IMR-90 (cell line): Measurements from ENCODE around the gene PDZD2. TPM values are rescaled to one million over a fixed set of nuclear protein-coding genes. Genes with fewer than 3 reads are reported as not detected.

Experiments used
- ATAC-seq: fragments of 200-7000 bp; cut with Tn5 transposase; 2 replicates; pipeline ENCODE4 v1.9.1; 2020; ENCODE audit warnings: low read depth, mild to moderate bottlenecking, moderate library complexity
- Bru-seq: library from RNA; stranded (reverse); fragments of 400-500 nt; gene quantifications from one replicate; lab custom pipeline; 2021; lab: Mats Ljungman, UMichigan
- BruChase-seq, 2 experiments: library from RNA; stranded (reverse); fragments of 400-500 nt; gene quantifications; one replicate each; lab custom pipeline; 2021; lab: Mats Ljungman, UMichigan
- BruUV-seq: library from RNA; stranded (reverse); fragments of 400-500 nt; replicated peaks from 2 replicates; lab custom pipeline; 2021; lab: Mats Ljungman, UMichigan
- CTCF ChIA-PET: fragments of 300-600 bp; formaldehyde crosslinking; extraction: SDS; loops from one replicate; lab custom pipeline; 2021; ENCODE audit warnings: antibody characterized with exemption; lab: Yijun Ruan, JAX
- POLR2A ChIA-PET: fragments of 300-600 bp; sonication (Branson Sonifier 250); formaldehyde crosslinking; loops from one replicate; lab custom pipeline; 2022; ENCODE audit warnings: antibody characterized with exemption; ENCODE audit not compliant: unreplicated experiment; lab: Charles Lee
- DNase-seq: peaks from one replicate; pipeline ENCODE4 v3.0.0; 2013
- H2AFZ ChIP-seq: replicated peaks from 2 replicates; pipeline ENCODE3; 2013; ENCODE audit warnings: low read length, mild to moderate bottlenecking; ENCODE audit not compliant: poor library complexity
- H2AK5ac ChIP-seq: 2 replicates; pipeline ENCODE4 v1.6.1; 2013; ENCODE audit warnings: low read depth, low read length, inconsistent platforms
- H2AK9ac ChIP-seq: replicated peaks from 2 replicates; pipeline ENCODE3; 2013; ENCODE audit warnings: mild to moderate bottlenecking, low read depth, low read length, moderate library complexity; ENCODE audit not compliant: poor library complexity
- H2BK120ac ChIP-seq: 2 replicates; pipeline ENCODE4 v1.6.1; 2013; ENCODE audit warnings: low read depth, low read length, inconsistent platforms
- H2BK15ac ChIP-seq: 3 replicates; pipeline ENCODE4 v1.6.1; 2013; ENCODE audit warnings: low read depth, low read length, inconsistent platforms
- H2BK20ac ChIP-seq: 2 replicates; pipeline ENCODE4 v1.6.1; 2013; ENCODE audit warnings: low read depth, mild to moderate bottlenecking, inconsistent platforms, low read length, moderate library complexity
- H2BK5ac ChIP-seq: 2 replicates; pipeline ENCODE4 v1.6.1; 2013; ENCODE audit warnings: mild to moderate bottlenecking, low read depth, low read length, inconsistent platforms; ENCODE audit not compliant: poor library complexity, severe bottlenecking
- H3K14ac ChIP-seq: replicated peaks from 2 replicates; pipeline ENCODE4 v1.6.1; 2013; ENCODE audit warnings: low read depth, low read length, inconsistent platforms
- H3K18ac ChIP-seq: 2 replicates; pipeline ENCODE4 v1.6.1; 2013; ENCODE audit warnings: low read depth, low read length, control low read depth
- H3K23ac ChIP-seq: 2 replicates; pipeline ENCODE4 v1.6.1; 2013; ENCODE audit warnings: low read depth, low read length, inconsistent platforms
- H3K27ac ChIP-seq: 2 replicates; pipeline ENCODE4 v1.5.1; 2013; ENCODE audit warnings: mild to moderate bottlenecking, control low read depth, low read length; ENCODE audit not compliant: insufficient read depth
- H3K27me3 ChIP-seq: 2 replicates; pipeline ENCODE4 v1.6.1; 2013; ENCODE audit warnings: low read length; ENCODE audit not compliant: control insufficient read depth, insufficient read depth
- H3K36me3 ChIP-seq: 2 replicates; pipeline ENCODE4 v1.6.1; 2013; ENCODE audit warnings: low read length, mixed read lengths; ENCODE audit not compliant: control insufficient read depth, insufficient read depth
- H3K4ac ChIP-seq: 2 replicates; pipeline ENCODE4 v1.6.1; 2013; ENCODE audit warnings: low read depth, low read length, inconsistent platforms
- H3K4me1 ChIP-seq: 2 replicates; pipeline ENCODE4 v1.6.1; 2013; ENCODE audit warnings: low read length, mixed read lengths; ENCODE audit not compliant: control insufficient read depth, insufficient read depth
- H3K4me2 ChIP-seq: 2 replicates; pipeline ENCODE4 v1.6.1; 2013; ENCODE audit warnings: low read depth, mild to moderate bottlenecking, control low read depth, low read length, moderate library complexity
- H3K4me3 ChIP-seq: 2 replicates; pipeline ENCODE4 v1.5.1; 2013; ENCODE audit warnings: low read depth, mild to moderate bottlenecking, control low read depth, low read length, moderate library complexity; ENCODE audit not compliant: insufficient read depth
- H3K56ac ChIP-seq: 2 replicates; pipeline ENCODE4 v1.6.1; 2013; ENCODE audit warnings: low read length, inconsistent platforms; ENCODE audit not compliant: insufficient read depth; ENCODE audit errors: extremely low read depth
- H3K79me1 ChIP-seq, 2 experiments: 2 replicates each; pipeline ENCODE4 v1.6.1; 2013; ENCODE audit warnings: low read length in 2 of 2, inconsistent platforms in 1 of 2, low read depth in 1 of 2
- H3K9ac ChIP-seq: 2 replicates; pipeline ENCODE4 v1.6.1; 2013; ENCODE audit warnings: low read depth, low read length, control low read depth
- H3K9me1 ChIP-seq: 2 replicates; pipeline ENCODE4 v1.6.1; 2013; ENCODE audit warnings: low read length, inconsistent platforms; ENCODE audit not compliant: insufficient read depth
- H3K9me3 ChIP-seq: 2 replicates; pipeline ENCODE4 v1.6.1; 2013; ENCODE audit warnings: low read length; ENCODE audit not compliant: control insufficient read depth, insufficient read depth
- H4K20me1 ChIP-seq: 2 replicates; pipeline ENCODE4 v1.6.1; 2013; ENCODE audit warnings: low read length, inconsistent platforms; ENCODE audit not compliant: insufficient read depth
- H4K5ac ChIP-seq: 2 replicates; pipeline ENCODE4 v1.6.1; 2013; ENCODE audit warnings: mild to moderate bottlenecking, low read depth, low read length, control low read depth
- H4K8ac ChIP-seq, 2 experiments: 2 replicates each; pipeline ENCODE4 v1.6.1; 2013; ENCODE audit warnings: low read depth in 2 of 2, low read length in 2 of 2, control low read depth in 1 of 2, inconsistent platforms in 1 of 2
- H4K91ac ChIP-seq: 2 replicates; pipeline ENCODE4 v1.6.1; 2013; ENCODE audit warnings: low read depth, low read length, inconsistent platforms; ENCODE audit not compliant: insufficient read depth
- WGBS, 2 experiments: methylation state at CpG; one replicate each; pipeline versions ENCODE4 v1.1.5 to v1.1.7; 2013; ENCODE audit warnings: missing lambda C conversion rate in 2 of 2; ENCODE audit not compliant: insufficient read length in 1 of 2; ENCODE audit errors: extremely low coverage in 2 of 2; 5-methylcytosine and 5-hydroxymethylcytosine counted together
- dilution Hi-C: fragments of 300-500 bp; cut with HindIII; formaldehyde crosslinking; loops from one replicate; pipeline ENCODE4 v1.14.3; 2018; ENCODE audit warnings: low sequenced_read_pairs; ENCODE audit not compliant: unreplicated experiment
- in situ Hi-C: fragments of 300-500 bp; cut with MboI; formaldehyde crosslinking; loops from 3 replicates; pipeline ENCODE4 v1.14.3; 2019; ENCODE audit warnings: low sequenced_read_pairs, inconsistent platforms, mixed read lengths
- intact Hi-C: fragments of 100-400 bp; cut with micrococcal nuclease; formaldehyde crosslinking; loops from 2 replicates; pipeline ENCODE4 v1.10.0; 2022
- long read RNA-seq: library from polyadenylated mRNA; unstranded; transcript quantifications from one replicate; pipeline ENCODE4 v2.0.0, GENCODE V29; 2021; ENCODE audit not compliant: unreplicated experiment
- polyA plus RNA-seq, 3 experiments: library from polyadenylated mRNA; depleted of rRNA; stranded (reverse); fragments of >200 nt; gene quantifications; 2 replicates each; pipeline ENCODE4 v1.2.3, GENCODE V29; 2012; ENCODE audit warnings: low replicate concordance in 1 of 3
- total RNA-seq: library from RNA; depleted of rRNA; stranded (reverse); fragments of >200 nt; gene quantifications from 2 replicates; pipeline ENCODE4 v1.2.3, GENCODE V29; 2012; rRNA removed
- TF ChIP-seq, protein P1 (sequence below): fragments of 150-350 bp; IDR thresholded peaks from 2 replicates; pipeline ENCODE4 v1.6.1; 2017; ENCODE audit warnings: mild to moderate bottlenecking, antibody characterized with exemption, low read length, low read depth
- TF ChIP-seq, protein P2 (sequence below): conservative IDR thresholded peaks from 2 replicates; pipeline ENCODE4 v1.5.1; 2012; ENCODE audit warnings: mild to moderate bottlenecking, low read depth, low read length, improper control_type of control experiment

The PDZD2 gene
- total RNA-seq (under 0.01 TPM in 1 of 2 replicates, not detected in the other), polyA plus RNA-seq (2012; rRNA removed) (under 0.01 and 0.02 TPM in 2 replicates), Bru-seq, nascent RNA (percentile 8 among the genes with signal in this experiment), BruChase-seq, experiment 1, labeled RNA remaining after a 6-hour chase (percentile 10 among the genes with signal in this experiment), BruChase-seq, experiment 2, labeled RNA remaining after a 2-hour chase (percentile 6 among the genes with signal in this experiment)
- polyA plus RNA-seq (2012; cell fraction: cytosol; rRNA removed) = 0.01 TPM in 1 of 2 replicates, not detected in the other
- 0.06 TPM in 1 of 2 replicates, not detected in the other for polyA plus RNA-seq (2012; cell fraction: nucleus; rRNA removed; ENCODE audit: low replicate concordance)
- long read RNA-seq, partial matches to known transcripts = 0 of 1 reads
- long read RNA-seq, other reads (novel, unspliced or antisense) = 1 of 1 reads

DNA sequence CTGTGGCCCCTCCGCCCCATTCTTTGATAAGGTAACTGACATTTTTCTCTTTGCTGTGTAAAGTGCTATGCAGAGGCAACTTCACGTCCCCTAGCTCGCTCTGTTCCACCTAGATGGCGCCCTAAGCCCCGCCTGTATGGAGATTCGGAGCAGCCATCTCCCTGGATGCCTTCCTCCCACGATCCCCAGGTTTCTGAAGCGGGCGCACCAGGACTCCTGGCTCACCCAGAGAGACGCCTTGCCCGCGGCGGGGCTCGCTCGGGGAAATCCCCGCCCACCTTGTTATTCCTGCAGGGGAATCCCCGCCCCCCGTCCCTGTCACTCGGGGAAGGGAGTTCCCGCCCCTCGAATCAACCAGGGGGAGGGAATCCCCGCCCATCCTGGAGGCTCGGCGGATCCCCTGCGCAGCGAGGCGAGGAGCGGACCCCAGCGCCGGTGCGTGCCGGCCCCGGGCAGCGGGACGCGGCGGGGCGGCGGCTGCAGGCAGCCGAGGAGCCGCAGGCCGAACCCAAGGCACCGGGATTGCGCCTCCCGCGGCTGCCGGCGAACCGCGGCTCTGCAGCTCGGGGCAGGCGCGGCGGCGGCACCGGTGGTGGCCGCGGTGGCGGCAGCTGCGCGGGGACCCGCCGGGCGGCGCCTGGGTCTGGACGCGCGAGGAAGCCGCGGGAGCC, at the start of gene PDZD2:
Gene PDZD2, plus strand, starts transcription at position 384 of the 671 bp plus-strand sequence.
- Histone ChIP-seq H2BK5ac (no peak within 1 kb of the TSS), H2AFZ (peak within 1 kb of the TSS; percentile 94), H3K9me3 (no peaks in the 10 kb centered on the region), H3K27ac (no peak within 1 kb of the TSS), H2BK120ac (no peak within 1 kb of the TSS), H3K9ac (no peak within 1 kb of the TSS), H4K20me1 (no peaks in the 10 kb centered on the region), H3K18ac (no peak within 1 kb of the TSS), H3K4ac (no peak within 1 kb of the TSS), H3K4me1 (no peaks in the 10 kb centered on the region; the same call in 1 of the 2 replicates), H2AK5ac (no peak within 1 kb of the TSS), H3K4me2 (peak within 1 kb of the TSS; percentile 69), H3K23ac (no peak within 1 kb of the TSS), H3K4me3 (peak within 1 kb of the TSS; percentile 57), H3K79me1 (no peaks in the 10 kb centered on the region), H2BK15ac (no peak within 1 kb of the TSS), H3K14ac (no peak within 1 kb of the TSS), H3K27me3 (peaks cover 44% of the 10 kb centered on the region), H4K8ac (no peak within 1 kb of the TSS), H2BK20ac (no peak within 1 kb of the TSS), H3K56ac (no peak within 1 kb of the TSS), H2AK9ac (no peak within 1 kb of the TSS), H4K91ac (no peak within 1 kb of the TSS), H3K9me1 (0 out of 2 replicates have a peak, but pooled peaks cover 2% of the 10 kb centered on the region), H3K36me3 (no peaks in the 10 kb centered on the region), H4K5ac (no peak within 1 kb of the TSS)
- dilution Hi-C loops = no loop called here
- in situ Hi-C loops = no loop called here
- intact Hi-C loops = no loop called here
- ChIA-PET POLR2A (no interaction called here), CTCF (interaction anchor here (1.1 to 1.7 kb wide), 4 partner anchors 8 to 172 kb away, joined by 3 to 5 read pairs (median 4); no protein-coding TSS in a partner anchor)
- DNase-seq = peak; percentile 46
- TF ChIP-seq, protein P1, sequence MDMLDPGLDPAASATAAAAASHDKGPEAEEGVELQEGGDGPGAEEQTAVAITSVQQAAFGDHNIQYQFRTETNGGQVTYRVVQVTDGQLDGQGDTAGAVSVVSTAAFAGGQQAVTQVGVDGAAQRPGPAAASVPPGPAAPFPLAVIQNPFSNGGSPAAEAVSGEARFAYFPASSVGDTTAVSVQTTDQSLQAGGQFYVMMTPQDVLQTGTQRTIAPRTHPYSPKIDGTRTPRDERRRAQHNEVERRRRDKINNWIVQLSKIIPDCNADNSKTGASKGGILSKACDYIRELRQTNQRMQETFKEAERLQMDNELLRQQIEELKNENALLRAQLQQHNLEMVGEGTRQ = no peak
- TF ChIP-seq, protein P2, sequence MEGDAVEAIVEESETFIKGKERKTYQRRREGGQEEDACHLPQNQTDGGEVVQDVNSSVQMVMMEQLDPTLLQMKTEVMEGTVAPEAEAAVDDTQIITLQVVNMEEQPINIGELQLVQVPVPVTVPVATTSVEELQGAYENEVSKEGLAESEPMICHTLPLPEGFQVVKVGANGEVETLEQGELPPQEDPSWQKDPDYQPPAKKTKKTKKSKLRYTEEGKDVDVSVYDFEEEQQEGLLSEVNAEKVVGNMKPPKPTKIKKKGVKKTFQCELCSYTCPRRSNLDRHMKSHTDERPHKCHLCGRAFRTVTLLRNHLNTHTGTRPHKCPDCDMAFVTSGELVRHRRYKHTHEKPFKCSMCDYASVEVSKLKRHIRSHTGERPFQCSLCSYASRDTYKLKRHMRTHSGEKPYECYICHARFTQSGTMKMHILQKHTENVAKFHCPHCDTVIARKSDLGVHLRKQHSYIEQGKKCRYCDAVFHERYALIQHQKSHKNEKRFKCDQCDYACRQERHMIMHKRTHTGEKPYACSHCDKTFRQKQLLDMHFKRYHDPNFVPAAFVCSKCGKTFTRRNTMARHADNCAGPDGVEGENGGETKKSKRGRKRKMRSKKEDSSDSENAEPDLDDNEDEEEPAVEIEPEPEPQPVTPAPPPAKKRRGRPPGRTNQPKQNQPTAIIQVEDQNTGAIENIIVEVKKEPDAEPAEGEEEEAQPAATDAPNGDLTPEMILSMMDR = peak; percentile 36
- BruUV-seq = no TSS peak
- WGBS, 2 experiments = 1% methylated on average over 40 of the region's 70 CpGs; no CpG with 5 or more reads in 1 of the 2 experiments
- peak; percentile 91 for ATAC-seq
